Stomach (tissue), 4 donors: ENCODE measurements around the gene SHISAL1.

Source experiments
- CTCF ChIP-seq, 7 experiments: fragments of 450-650 bp in 4 of 7; fragments of 200-600 bp in 3 of 7; sonication (generic) in 3 of 7; IDR thresholded peaks; one replicate each; pipeline ENCODE4 v1.5.1; 2016 to 2019; ENCODE audit warnings: antibody characterized with exemption in 7 of 7, control low read depth in 2 of 7, mild to moderate bottlenecking in 1 of 7
- EP300 ChIP-seq: sonication (generic); formaldehyde crosslinking; IDR thresholded peaks from one replicate; pipeline ENCODE4 v1.6.1; 2017; ENCODE audit warnings: antibody characterized with exemption
- POLR2A ChIP-seq, 4 donors: fragments of 450-650 bp; IDR thresholded peaks; one replicate each; pipeline ENCODE4 v1.6.1; 2016; ENCODE audit warnings: antibody characterized with exemption in 4 of 4, control low read depth in 2 of 4, mild to moderate bottlenecking in 1 of 4, moderate library complexity in 1 of 4
- POLR2AphosphoS5 ChIP-seq, 3 donors: sonication (generic); formaldehyde crosslinking; IDR thresholded peaks; one replicate each; pipeline ENCODE4 v1.6.1; 2016; ENCODE audit warnings: antibody characterized with exemption in 3 of 3

GRCh38 chr22:44284711-44285110 is 28.0 kb downstream of the SHISAL1 start:
- TF ChIP-seq CTCF (IDR thresholded peaks at IDR 0.05): no peak
- no peak for TF ChIP-seq POLR2A (IDR thresholded peaks at IDR 0.05)
- no peak for TF ChIP-seq EP300
- no peak for TF ChIP-seq POLR2AphosphoS5 (IDR thresholded peaks at IDR 0.05)
